Trophoblast cell (in vitro differentiated cells and primary cell): ENCODE data around the gene ZDHHC24.

Experiments used
- DNase-seq, 2 donors: peaks; one replicate each; pipeline ENCODE4 v3.0.0-alpha.2; 2016
- H2AFZ ChIP-seq: 2 replicates; pipeline ENCODE4 v1.6.1; 2013; ENCODE audit warnings: low read length, moderate library complexity, mild to moderate bottlenecking; ENCODE audit not compliant: insufficient read depth, poor library complexity
- H2AK5ac ChIP-seq: 2 replicates; pipeline ENCODE4 v1.6.1; 2013; ENCODE audit warnings: mild to moderate bottlenecking, low read length
- H2BK120ac ChIP-seq: 2 replicates; pipeline ENCODE4 v1.6.1; 2013; ENCODE audit warnings: low read length, mild to moderate bottlenecking, moderate library complexity; ENCODE audit not compliant: insufficient read depth, poor library complexity
- H2BK12ac ChIP-seq: 2 replicates; pipeline ENCODE4 v1.6.1; 2013; ENCODE audit warnings: mild to moderate bottlenecking, low read length, moderate library complexity
- H2BK5ac ChIP-seq: 2 replicates; pipeline ENCODE4 v1.6.1; 2013; ENCODE audit warnings: low read length, low read depth, moderate library complexity, mild to moderate bottlenecking; ENCODE audit not compliant: poor library complexity
- H3K14ac ChIP-seq: 2 replicates; pipeline ENCODE4 v1.6.1; 2013; ENCODE audit warnings: mild to moderate bottlenecking, low read length
- H3K18ac ChIP-seq: 2 replicates; pipeline ENCODE4 v1.6.1; 2013; ENCODE audit warnings: mild to moderate bottlenecking, low read length
- H3K23ac ChIP-seq: 2 replicates; pipeline ENCODE4 v1.6.1; 2013; ENCODE audit warnings: low read length
- H3K27ac ChIP-seq: 2 replicates; pipeline ENCODE4 v1.5.1; 2013; ENCODE audit warnings: low read depth, mild to moderate bottlenecking, inconsistent platforms, low read length, moderate library complexity
- H3K27me3 ChIP-seq: 2 replicates; pipeline ENCODE4 v1.6.1; 2013; ENCODE audit warnings: inconsistent platforms, mild to moderate bottlenecking, low read length, moderate library complexity; ENCODE audit not compliant: insufficient read depth
- H3K36me3 ChIP-seq, 2 experiments: 1 replicate in 1 of 2; 2 replicates in 1 of 2; pipeline ENCODE4 v1.6.1; 2013; ENCODE audit warnings: low read length in 2 of 2, mild to moderate bottlenecking in 2 of 2, moderate library complexity in 1 of 2; ENCODE audit not compliant: insufficient read depth in 2 of 2, control insufficient read depth in 1 of 2
- H3K4ac ChIP-seq: 2 replicates; pipeline ENCODE4 v1.6.1; 2013; ENCODE audit warnings: low read depth, mild to moderate bottlenecking, low read length, moderate library complexity
- H3K4me1 ChIP-seq, 2 experiments: 1 replicate in 1 of 2; 2 replicates in 1 of 2; pipeline ENCODE4 v1.6.1; 2013; ENCODE audit warnings: low read length in 2 of 2, mild to moderate bottlenecking in 2 of 2, moderate library complexity in 1 of 2; ENCODE audit not compliant: insufficient read depth in 2 of 2, control insufficient read depth in 1 of 2
- H3K4me2 ChIP-seq: 2 replicates; pipeline ENCODE4 v1.6.1; 2013; ENCODE audit warnings: inconsistent platforms, mild to moderate bottlenecking, low read length, moderate library complexity
- H3K4me3 ChIP-seq: 2 replicates; pipeline ENCODE4 v1.5.1; 2013; ENCODE audit warnings: mild to moderate bottlenecking, low read depth, low read length, inconsistent platforms
- H3K79me1 ChIP-seq: one replicate; pipeline ENCODE4 v1.6.1; 2013; ENCODE audit warnings: low read length
- H3K79me2 ChIP-seq: 2 replicates; pipeline ENCODE4 v1.6.1; 2013; ENCODE audit warnings: low read length, mild to moderate bottlenecking; ENCODE audit not compliant: control insufficient read depth, insufficient read depth, poor library complexity
- H3K9ac ChIP-seq: 2 replicates; pipeline ENCODE4 v1.6.1; 2013; ENCODE audit warnings: mild to moderate bottlenecking, low read length
- H3K9me3 ChIP-seq: 2 replicates; pipeline ENCODE4 v1.6.1; 2013; ENCODE audit warnings: low read depth, mild to moderate bottlenecking, control low read depth, inconsistent platforms, low read length; ENCODE audit not compliant: insufficient read depth
- H4K12ac ChIP-seq: 2 replicates; pipeline ENCODE4 v1.6.1; 2013; ENCODE audit warnings: low read depth, mild to moderate bottlenecking, low read length, moderate library complexity
- H4K8ac ChIP-seq: 2 replicates; pipeline ENCODE4 v1.6.1; 2013; ENCODE audit warnings: low read depth, mild to moderate bottlenecking, low read length, moderate library complexity
- H4K91ac ChIP-seq: one replicate; pipeline ENCODE4 v1.6.1; 2013; ENCODE audit warnings: low read depth, mild to moderate bottlenecking, low read length, moderate library complexity
- WGBS: extraction: QIAGEN DNeasy Blood & Tissue Kit; methylation state at CpG from one replicate; pipeline ENCODE4 v1.1.7; 2013; ENCODE audit warnings: missing lambda C conversion rate; ENCODE audit not compliant: insufficient read length, insufficient coverage; ENCODE audit errors: extremely low coverage; 5-methylcytosine and 5-hydroxymethylcytosine counted together

The ZDHHC24 gene

GRCh38 chr11:66477263-66478201 is 68.3 kb downstream of the ZDHHC24 start:
- H2BK5ac ChIP-seq: no peak overlapping the region
- H2BK120ac ChIP-seq: no peak overlapping the region
- H2BK12ac ChIP-seq: no peak overlapping the region
- no peak overlapping the region for H3K4me3 ChIP-seq
- no peak overlapping the region for H3K27ac ChIP-seq
- H3K79me2 ChIP-seq: peaks cover 9% of the 10 kb centered on the region
- no peaks in the 10 kb centered on the region for H3K27me3 ChIP-seq
- no peak overlapping the region for H4K12ac ChIP-seq
- no peak overlapping the region for H3K4ac ChIP-seq
- H3K36me3 ChIP-seq: peaks cover 11 to 23% of the 10 kb centered on the region in 2 experiments
- no peak overlapping the region for H2AK5ac ChIP-seq
- no peak overlapping the region for H3K23ac ChIP-seq
- no CpG with 5 or more reads among the region's 11 CpGs for WGBS
- H3K4me2 ChIP-seq: no peak overlapping the region
- H3K14ac ChIP-seq: no peak overlapping the region
- H4K8ac ChIP-seq: no peak overlapping the region
- no peak for DNase-seq
- no peak overlapping the region for H3K18ac ChIP-seq
- peaks cover 14% of the 10 kb centered on the region for H3K79me1 ChIP-seq
- no peak overlapping the region for H4K91ac ChIP-seq
- no peaks in the 10 kb centered on the region for H3K9me3 ChIP-seq
- peaks cover 4 to 13% of the 10 kb centered on the region in 2 experiments for H3K4me1 ChIP-seq
- H2AFZ ChIP-seq: no peak overlapping the region
- no peak overlapping the region for H3K9ac ChIP-seq

- no CpG with 5 or more reads among the region's 9 CpGs for WGBS
- H3K18ac ChIP-seq: no peak overlapping the region
These were observed 69.0 kb downstream of the ZDHHC24 start for GRCh38 chr11:66476841-66477251.

GRCh38 chr11:66476173-66476840 is 69.5 kb downstream of the ZDHHC24 start:
- H3K27ac ChIP-seq: no peak overlapping the region
- no CpG with 5 or more reads among the region's 10 CpGs for WGBS
- H3K9ac ChIP-seq: no peak overlapping the region
- no peaks in the 10 kb centered on the region for H3K27me3 ChIP-seq
- H2AFZ ChIP-seq: no peak overlapping the region
- no peak overlapping the region for H3K4me3 ChIP-seq
- peaks cover 12 to 20% of the 10 kb centered on the region in 2 experiments for H3K36me3 ChIP-seq
- H2BK5ac ChIP-seq: no peak overlapping the region
- no peak for DNase-seq
- no peak overlapping the region for H4K12ac ChIP-seq
- H3K14ac ChIP-seq: no peak overlapping the region
- H2BK12ac ChIP-seq: no peak overlapping the region
- peaks cover 14% of the 10 kb centered on the region for H3K79me1 ChIP-seq
- H3K4me2 ChIP-seq: no peak overlapping the region
- peaks cover 4 to 13% of the 10 kb centered on the region in 2 experiments for H3K4me1 ChIP-seq
- no peak overlapping the region for H3K18ac ChIP-seq
- no peak overlapping the region for H2AK5ac ChIP-seq
- H4K91ac ChIP-seq: no peak overlapping the region
- no peak overlapping the region for H4K8ac ChIP-seq
- H3K23ac ChIP-seq: no peak overlapping the region
- no peak overlapping the region for H3K4ac ChIP-seq
- H3K9me3 ChIP-seq: no peaks in the 10 kb centered on the region
- no peak overlapping the region for H2BK120ac ChIP-seq
- H3K79me2 ChIP-seq: peaks cover 9% of the 10 kb centered on the region

More at GRCh38 chr11:66476841-66477251, 69.0 kb downstream of the ZDHHC24 start:
- Histone ChIP-seq H3K4ac (no peak overlapping the region), H3K27ac (no peak overlapping the region), H3K79me1 (peaks cover 14% of the 10 kb centered on the region), H2BK5ac (no peak overlapping the region), H3K4me3 (no peak overlapping the region), H2AK5ac (no peak overlapping the region), H3K4me2 (no peak overlapping the region), H4K91ac (no peak overlapping the region), H2BK12ac (no peak overlapping the region), H4K12ac (no peak overlapping the region), H2AFZ (no peak overlapping the region), H3K23ac (no peak overlapping the region), H3K36me3 (peaks cover 12 to 20% of the 10 kb centered on the region in 2 experiments), H3K4me1 (peaks cover 4 to 13% of the 10 kb centered on the region in 2 experiments), H3K9me3 (no peaks in the 10 kb centered on the region), H3K14ac (no peak overlapping the region), H3K27me3 (no peaks in the 10 kb centered on the region), H4K8ac (no peak overlapping the region), H2BK120ac (no peak overlapping the region), H3K79me2 (peaks cover 9% of the 10 kb centered on the region), H3K9ac (no peak overlapping the region)
- DNase-seq: no peak

GRCh38 chr11:66475349-66476172 is 70.3 kb downstream of the ZDHHC24 start:
- no peaks in the 10 kb centered on the region for H3K9me3 ChIP-seq
- no peak overlapping the region for H4K8ac ChIP-seq
- no peak overlapping the region for H3K23ac ChIP-seq
- DNase-seq: no peak
- no peak overlapping the region for H3K4ac ChIP-seq
- no peak overlapping the region for H2AFZ ChIP-seq
- H3K14ac ChIP-seq: no peak overlapping the region
- no peak overlapping the region for H2BK12ac ChIP-seq
- no peak overlapping the region for H3K18ac ChIP-seq
- no peaks in the 10 kb centered on the region for H3K27me3 ChIP-seq
- H3K4me2 ChIP-seq: no peak overlapping the region
- H3K79me1 ChIP-seq: peaks cover 12% of the 10 kb centered on the region
- no peak overlapping the region for H3K9ac ChIP-seq
- peaks cover 9% of the 10 kb centered on the region for H3K79me2 ChIP-seq
- H4K91ac ChIP-seq: no peak overlapping the region
- peaks cover 4 to 9% of the 10 kb centered on the region in 2 experiments for H3K4me1 ChIP-seq
- H3K4me3 ChIP-seq: no peak overlapping the region
- no CpG with 5 or more reads among the region's 44 CpGs for WGBS
- peaks cover 12 to 20% of the 10 kb centered on the region in 2 experiments for H3K36me3 ChIP-seq
- H2BK120ac ChIP-seq: no peak overlapping the region
- no peak overlapping the region for H2BK5ac ChIP-seq
- no peak overlapping the region for H2AK5ac ChIP-seq
- H3K27ac ChIP-seq: no peak overlapping the region
- H4K12ac ChIP-seq: no peak overlapping the region
